Measurements from ENCODE around the gene MUC4.
A peak's percentile ranks its signal among the peaks of the same experiment; 100 is the strongest.

MUC4 gene

GRCh38 chr3:195762611-195763010, 49.1 kb downstream of the MUC4 start:
- Mint-ChIP-seq H3K9me3 (peaks cover 3% of the 10 kb centered on the region), H3K27me3 (ENCODE audit: low read depth) (peaks cover 21% of the 10 kb centered on the region), H3K36me3 (ENCODE audit: low read depth) (no peaks in the 10 kb centered on the region), H3K4me1 (peaks cover 27% of the 10 kb centered on the region), H3K4me3 (no peak overlapping the region), H3K27ac (no peak overlapping the region)
- no peak for TF ChIP-seq CTCF (IDR thresholded peaks at IDR 0.05; ENCODE audit: unreplicated experiment in 3 of 3)

- Mint-ChIP-seq H3K36me3 (ENCODE audit: low read depth) (no peaks in the 10 kb centered on the region), H3K27me3 (ENCODE audit: low read depth) (peaks cover 21% of the 10 kb centered on the region), H3K9me3 (peaks cover 3% of the 10 kb centered on the region), H3K4me1 (peaks cover 28% of the 10 kb centered on the region), H3K4me3 (no peak overlapping the region), H3K27ac (no peak overlapping the region)
- no peak for TF ChIP-seq CTCF (IDR thresholded peaks at IDR 0.05; ENCODE audit: unreplicated experiment in 3 of 3)
Measured at GRCh38 chr3:195762249-195762585, 49.5 kb downstream of the MUC4 start.

DNA sequence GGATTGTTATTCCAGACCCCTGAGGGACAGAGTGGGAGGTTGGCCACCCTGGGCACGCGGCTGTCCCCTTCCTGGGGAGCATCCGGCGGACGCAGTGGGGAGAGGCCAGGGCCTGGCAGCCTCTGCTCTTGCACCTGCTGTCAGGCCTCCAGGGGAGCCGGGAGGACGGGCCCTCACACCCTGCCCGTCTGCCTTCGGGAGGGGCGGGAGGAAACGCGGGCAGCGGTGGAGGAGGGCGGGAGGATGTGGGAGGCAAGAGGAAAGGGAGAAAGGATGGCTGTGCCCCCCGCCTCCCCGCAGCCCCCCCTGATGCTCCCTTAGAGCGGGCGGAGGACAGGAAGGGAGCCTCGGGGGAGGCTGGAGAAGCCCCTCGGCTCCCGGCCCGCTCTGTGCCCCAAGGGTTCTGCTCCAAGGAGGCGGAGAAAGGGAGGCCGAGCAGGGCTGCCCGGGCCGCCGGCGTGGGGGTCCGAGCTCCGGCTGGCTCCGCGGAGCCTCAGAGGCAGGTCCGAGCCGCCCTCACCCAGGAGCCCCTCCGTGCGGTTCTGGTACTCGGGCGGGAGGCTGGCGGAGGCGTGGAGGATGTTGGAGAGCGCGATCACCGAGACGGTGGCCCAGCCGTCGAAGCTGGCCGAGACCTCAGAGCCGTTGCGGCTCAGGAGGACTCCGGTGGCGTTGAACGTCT, 50.0 kb downstream of the MUC4 start:
- peaks cover 28% of the 10 kb centered on the region for H3K4me1 Mint-ChIP-seq
- no peak overlapping the region for H3K27ac Mint-ChIP-seq
- H3K36me3 Mint-ChIP-seq (ENCODE audit: low read depth) = no peaks in the 10 kb centered on the region
- H3K9me3 Mint-ChIP-seq = peaks cover 3% of the 10 kb centered on the region
- no peak for TF ChIP-seq CTCF (IDR thresholded peaks at IDR 0.05; ENCODE audit: unreplicated experiment in 3 of 3)
- H3K27me3 Mint-ChIP-seq (ENCODE audit: low read depth) = peaks cover 21% of the 10 kb centered on the region
- H3K4me3 Mint-ChIP-seq = no peak overlapping the region

DNA sequence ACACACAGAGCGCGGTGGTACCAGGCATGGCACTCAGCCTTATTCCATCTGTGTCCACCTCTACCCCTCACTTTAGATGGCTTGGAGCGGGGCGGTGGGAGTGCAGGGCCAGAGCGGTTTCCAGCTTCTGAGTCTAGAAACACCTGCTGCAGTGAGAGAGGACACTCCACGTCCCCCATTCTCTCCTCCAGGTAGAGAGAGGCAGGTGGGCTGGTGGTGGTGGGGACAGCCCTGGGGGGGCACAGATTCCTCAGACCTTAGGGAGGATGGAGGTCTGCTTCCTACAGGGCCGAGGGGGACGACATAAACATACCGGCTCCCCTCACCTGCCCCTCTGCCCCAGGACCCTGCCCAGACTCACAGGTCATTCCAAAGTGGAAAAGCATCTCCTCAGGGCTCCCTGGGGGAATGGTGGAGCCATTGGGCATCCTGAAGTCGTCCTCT, 50.6 kb downstream of the MUC4 start:
- no peak for TF ChIP-seq CTCF (IDR thresholded peaks at IDR 0.05; ENCODE audit: unreplicated experiment in 3 of 3)
- Mint-ChIP-seq H3K9me3 (peaks cover 3% of the 10 kb centered on the region), H3K36me3 (ENCODE audit: low read depth) (no peaks in the 10 kb centered on the region), H3K4me3 (no peak overlapping the region), H3K27me3 (ENCODE audit: low read depth) (peaks cover 25% of the 10 kb centered on the region), H3K27ac (no peak overlapping the region), H3K4me1 (peaks cover 28% of the 10 kb centered on the region)

DNA sequence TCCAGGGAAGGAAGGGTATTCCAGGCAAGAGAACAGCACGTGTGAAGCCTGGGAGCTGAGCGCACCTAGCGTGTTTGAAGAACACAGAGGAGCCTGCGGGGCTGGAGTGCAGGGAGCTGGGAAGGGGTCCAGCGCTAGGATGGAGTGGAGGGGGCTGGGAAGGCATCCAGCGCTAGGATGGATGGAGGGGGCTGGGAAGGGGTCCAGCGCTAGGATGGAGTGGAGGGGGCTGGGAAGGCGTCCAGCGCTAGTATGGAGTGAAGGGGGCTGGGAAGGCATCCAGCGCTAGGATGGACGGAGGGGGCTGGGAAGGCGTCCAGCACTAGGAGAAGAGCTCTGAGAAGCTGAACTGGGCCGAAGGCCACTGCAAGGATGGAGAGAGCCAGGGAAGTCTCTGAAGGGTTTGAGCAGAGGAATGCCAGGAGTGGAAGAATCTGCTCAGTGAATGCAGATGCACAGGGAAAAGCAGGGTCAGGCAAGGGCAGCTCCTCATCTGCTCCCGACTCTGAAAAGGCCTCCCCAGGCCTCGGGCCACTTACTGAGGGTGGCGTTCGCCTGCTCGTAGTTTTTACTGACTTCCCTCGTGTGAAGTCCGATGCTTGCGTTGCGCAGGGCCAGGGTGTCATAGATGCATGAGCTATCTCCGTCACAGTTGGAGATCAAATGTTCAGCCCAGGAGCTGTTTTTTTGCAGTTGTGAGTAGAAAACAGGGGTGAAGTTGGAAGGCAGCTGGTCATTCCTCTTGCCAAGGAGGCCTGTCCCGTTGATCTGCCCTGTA, 51.2 kb downstream of the MUC4 start:
- Mint-ChIP-seq H3K4me1 (peaks cover 33% of the 10 kb centered on the region), H3K36me3 (ENCODE audit: low read depth) (no peaks in the 10 kb centered on the region), H3K9me3 (peaks cover 3% of the 10 kb centered on the region), H3K27ac (peak overlapping the region in 2 of 3 experiments; percentile 55 to 88), H3K27me3 (ENCODE audit: low read depth) (peaks cover 25% of the 10 kb centered on the region), H3K4me3 (no peak overlapping the region)
- no peak for TF ChIP-seq CTCF (IDR thresholded peaks at IDR 0.05; ENCODE audit: unreplicated experiment in 3 of 3)
